Activated CD4-positive, CD25-positive, alpha-beta regulatory T cell treated with anti-CD3 and anti-CD28 coated beads, Interleukin-2, amount 50 U/mL, for 16 hours (primary cell): Measurements from ENCODE around the gene PCGF2.
"Not testable (repeated sequence)": the region's sequence is repeated elsewhere in the genome, so short reads cannot be mapped to it uniquely, and the experiment has no call there.

Experiments
- DNase-seq: peaks from one replicate; pipeline ENCODE4 v3.0.0-alpha.2; 2020; ENCODE audit warnings: low read depth, low spot score

The PCGF2 gene

DNA sequence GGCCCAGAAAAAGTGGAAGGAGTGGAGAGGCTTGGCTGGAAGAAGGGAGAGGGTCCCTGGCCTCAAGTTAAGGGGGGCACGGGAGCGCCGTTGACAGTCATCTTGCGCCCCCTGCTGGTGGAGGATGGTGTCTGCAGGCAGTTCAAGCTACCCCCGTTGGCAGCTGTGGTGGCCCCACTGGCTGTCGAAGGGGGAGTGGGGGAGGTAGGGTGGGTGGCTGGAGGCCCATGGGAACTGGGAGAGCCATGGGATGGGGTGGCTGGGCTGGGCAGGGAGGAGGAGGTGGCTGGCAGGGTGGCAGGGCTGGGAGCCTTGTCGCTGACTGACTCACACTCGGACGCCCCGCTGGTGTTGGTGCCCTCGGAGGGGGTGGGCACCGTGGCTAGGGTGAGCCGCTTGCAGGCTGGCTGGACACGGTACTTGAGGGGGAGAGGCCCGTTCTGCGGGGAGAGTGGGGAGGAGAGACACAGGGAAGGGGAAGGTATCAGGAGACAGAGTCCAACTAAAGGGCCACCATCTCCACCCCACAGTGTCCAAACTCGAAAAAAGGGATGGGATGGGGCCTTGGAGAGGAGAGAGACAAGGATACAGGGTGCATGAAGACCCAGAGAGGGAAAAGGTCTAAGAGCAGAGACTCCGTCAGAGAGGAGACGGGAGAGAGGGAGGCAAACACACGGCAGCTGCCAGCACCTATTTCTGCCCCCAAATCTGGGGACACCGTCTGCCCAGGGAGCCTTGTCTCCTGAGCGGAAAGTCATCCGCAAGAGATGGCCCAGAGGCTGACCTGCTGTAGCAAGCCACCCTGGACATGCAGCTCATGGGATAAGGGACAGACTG lies 12.8 kb downstream of the PCGF2 start:
- peak; percentile 65 for DNase-seq

DNA sequence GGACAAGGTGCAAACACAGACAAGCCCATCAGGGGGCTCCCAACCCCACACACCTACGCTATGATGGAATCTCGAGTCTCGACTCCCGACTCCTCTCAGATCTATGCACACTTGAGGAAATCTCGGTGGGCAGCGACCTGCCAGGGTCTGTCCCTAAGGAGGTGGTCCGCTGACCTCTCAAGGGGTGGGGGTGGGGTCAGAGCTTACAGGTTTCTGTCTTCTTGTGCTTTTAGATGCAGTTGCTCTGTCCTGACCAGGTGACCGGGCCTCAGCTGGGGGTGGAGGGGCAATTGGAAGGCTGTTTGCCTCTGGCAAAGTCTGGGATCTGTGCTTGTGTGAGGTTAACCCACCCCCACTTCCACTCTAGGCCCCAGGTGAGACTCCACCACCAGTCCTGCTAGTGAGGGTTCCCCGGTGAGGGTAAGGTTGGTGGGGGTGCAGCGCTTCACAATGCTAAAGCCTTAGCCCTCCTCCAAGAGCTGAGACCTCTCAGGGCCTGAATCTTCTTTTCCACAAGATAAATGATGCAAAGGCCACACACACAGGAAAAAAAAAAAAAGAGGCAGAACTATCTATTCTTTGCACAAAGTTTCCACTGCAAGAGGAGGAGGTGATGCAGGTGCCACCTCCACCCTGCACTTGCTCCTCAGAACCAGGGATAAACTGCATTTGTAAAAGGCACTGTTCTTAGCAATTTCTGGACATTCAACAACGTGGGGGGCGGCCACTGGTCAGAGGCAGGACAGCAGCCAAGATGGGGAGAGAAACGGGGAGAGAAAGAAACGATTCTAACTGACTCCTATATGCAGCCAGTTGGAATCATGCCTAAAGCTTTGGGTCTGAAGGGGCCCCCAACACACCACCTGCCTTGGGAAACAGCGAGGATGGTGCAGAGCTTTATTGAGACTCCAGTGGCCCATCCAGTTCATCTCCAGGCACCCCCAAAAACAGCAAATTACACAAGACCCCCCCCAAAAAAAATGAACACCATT lies 13.9 kb downstream of the PCGF2 start:
- DNase-seq = no peak

DNA sequence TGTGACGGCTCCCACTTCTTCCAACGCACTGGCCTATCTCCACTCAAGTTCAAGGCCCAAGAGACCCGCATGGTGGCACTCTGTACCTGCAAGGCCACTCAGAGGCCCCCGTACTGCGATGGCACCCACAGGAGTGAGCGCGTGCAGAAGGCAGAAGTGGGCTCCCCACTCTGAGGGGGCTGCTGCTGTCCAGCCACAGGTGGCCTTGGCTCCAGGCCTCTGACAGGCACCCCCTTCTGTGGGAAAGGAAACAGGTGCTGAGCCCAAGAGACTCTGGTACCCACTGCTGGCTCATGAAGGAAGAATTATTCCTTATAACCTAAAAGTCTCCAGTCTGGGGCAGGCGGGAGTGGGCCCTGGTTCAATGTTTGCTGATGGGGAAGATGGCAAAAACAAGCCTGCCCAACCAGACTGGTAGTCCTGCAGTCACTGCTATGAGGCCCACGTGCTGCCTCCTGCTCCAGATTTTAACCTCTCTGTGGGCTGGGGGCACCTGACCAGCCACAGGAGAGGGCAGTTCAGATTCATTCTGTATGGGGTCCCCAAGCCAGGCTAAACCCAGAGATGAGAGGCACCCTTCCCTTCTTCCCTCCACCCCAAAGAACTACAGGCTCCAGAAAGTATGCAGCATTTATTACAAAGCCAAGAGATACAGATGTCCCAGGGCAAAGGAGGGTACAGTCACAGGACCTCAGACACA lies 14.7 kb downstream of the PCGF2 start:
- DNase-seq = no peak

DNA sequence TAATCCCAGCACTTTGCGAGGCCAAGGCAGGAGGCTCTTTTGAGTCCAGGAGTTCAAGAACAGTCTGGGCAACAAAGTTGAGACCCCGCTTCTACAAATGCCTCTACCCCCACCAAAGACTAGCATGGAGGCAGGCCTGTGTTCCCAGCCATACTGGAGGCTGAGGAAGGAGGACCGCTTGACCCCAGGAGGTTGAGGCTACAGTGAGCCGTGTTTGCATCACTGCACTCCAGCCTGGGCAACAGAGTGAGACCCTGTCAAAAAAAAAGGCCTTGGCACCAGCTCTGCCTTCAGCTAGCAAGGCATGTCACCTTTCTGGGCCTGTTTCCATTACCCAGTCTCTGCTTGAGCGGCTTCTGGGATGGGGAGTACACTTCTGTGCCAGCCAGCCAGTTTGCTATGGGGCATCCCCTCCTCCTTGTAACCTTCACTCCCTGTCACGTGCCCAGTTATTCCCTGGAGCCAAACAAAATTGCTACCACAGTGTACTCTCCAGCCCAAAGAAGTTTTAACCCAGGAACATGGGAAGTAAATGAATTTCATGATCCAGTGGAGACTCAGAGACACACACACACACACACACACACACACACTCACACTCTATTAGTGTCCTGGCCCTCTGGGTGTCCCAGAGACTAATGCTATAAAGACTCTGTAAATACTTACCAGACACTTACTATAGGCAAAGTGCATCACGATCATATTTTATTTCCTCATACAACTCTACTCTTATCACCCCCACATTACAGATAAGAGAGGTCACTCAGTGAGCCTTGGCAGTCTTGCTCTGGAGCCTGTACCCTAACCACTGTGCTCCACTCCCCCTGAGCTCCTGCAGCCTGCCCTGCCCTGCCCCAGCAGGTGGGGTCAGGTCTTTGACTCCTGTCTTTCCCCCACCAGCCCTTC lies 15.5 kb downstream of the PCGF2 start:
- DNase-seq = no peak

DNA sequence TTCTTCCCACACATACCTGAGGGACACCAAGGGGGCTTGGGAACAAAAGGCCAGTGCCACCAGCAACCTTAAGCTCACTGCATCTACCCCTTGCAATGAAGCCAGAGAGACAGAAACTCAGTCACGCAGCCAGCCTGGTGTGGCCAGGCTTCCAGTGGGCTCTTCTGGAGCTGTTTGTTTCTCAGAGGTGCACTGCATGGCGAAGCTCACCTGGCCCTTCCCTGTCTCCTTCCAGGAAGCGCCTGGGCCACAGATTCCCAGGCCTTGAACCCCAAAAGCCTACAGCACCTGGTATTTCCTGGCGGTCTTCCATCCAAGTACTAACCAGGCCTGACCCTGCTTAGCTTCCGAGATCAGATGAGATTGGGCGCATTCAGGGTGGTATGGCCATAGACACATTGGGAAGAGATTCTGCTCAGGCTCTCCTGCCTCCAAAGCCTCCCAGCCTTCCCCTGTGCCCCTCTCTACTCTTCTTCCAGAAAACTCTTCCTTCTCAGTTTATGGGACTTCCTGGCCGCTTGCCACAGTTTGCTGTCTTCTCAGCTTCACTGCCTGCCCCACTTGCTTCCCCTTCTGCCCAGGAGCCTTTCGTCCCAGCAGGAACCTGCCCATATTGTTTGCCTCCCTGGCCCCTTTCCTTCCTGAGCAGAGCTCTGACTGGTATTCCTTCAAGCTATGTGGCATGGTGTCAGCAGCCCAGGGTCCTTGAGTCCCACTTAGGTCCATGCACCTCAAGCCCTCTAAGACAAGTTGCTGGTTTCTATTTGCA lies 16.4 kb downstream of the PCGF2 start:
- no peak for DNase-seq

DNA sequence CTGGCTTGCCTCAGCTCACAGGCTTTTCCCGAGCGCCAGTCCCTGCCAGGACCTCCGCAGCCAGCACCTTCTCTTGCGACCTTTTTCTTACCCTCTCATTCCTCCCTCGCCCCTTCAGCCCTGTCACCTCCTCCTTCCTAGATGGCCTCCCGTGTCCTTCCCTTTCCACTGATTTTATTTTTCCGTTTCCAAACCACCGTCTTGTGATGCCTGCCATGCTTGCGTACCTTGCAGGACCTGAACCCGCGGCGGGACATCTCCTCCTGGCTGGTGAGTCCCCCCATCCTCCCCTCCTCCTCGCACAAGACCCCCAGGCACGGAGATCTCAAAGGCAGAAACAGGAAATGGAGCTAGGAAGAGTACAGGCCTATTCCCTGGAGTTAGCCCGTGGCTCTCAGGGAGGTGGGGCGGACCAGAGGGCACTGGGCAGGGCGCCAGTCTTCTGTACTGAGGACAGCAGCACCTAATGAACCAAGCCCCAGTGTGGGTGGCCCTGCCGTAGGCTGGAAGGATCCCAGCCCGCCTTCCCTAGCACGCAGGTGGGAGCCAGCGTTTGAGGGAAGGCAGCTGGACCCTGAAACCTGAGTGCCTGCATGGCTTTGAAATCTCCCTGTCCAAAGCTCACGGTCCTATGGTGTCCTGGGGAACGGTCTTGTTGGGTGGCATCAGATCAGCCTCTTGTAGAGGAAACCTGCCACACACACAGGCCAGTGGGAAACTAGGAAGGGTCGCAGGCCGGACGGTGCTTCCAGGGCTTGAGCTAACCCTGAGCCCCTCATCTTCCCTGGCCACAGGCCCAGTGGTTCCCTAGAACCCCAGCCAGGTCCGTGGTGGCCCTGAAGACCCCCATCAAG lies 17.4 kb downstream of the PCGF2 start:
- no peak for DNase-seq

DNA sequence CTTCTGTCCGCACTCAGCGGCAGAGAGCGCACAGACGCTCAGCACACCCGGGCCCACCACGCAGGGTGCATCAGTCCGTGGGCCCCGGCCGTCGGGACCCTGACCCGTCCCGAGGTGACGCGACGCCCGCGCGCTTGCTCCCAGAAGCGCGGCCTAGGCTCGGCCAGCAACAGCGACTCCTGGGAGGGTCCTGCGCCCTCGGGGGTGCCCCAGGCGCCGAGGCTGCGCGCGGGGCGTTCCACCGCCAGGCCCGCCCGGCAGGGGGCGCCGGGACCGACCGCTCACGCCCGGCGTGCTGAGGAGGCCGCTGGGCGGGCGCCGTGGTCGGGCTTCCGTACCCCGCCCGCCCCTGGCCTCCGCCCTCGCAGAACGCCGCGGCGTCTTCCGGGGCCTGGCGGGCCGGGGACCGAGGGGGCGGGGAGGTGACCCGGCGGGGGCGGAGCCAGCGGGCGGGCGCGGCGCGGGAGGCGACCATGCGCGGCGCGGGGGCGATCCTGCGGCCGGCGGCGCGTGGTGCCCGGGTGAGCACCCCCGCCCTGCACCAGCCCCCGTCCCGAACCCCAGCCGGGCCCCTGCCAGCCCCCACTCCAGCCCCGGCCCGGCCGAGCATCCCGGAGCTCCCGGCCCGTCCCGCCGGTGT lies 18.1 kb downstream of the PCGF2 start, which contains the start of gene CISD3:
TSS of gene CISD3 (plus strand) at position 456 of the 640 bp plus-strand sequence. CDS start at position 474, 18 bp downstream.
- peak; percentile 72 for DNase-seq

DNA sequence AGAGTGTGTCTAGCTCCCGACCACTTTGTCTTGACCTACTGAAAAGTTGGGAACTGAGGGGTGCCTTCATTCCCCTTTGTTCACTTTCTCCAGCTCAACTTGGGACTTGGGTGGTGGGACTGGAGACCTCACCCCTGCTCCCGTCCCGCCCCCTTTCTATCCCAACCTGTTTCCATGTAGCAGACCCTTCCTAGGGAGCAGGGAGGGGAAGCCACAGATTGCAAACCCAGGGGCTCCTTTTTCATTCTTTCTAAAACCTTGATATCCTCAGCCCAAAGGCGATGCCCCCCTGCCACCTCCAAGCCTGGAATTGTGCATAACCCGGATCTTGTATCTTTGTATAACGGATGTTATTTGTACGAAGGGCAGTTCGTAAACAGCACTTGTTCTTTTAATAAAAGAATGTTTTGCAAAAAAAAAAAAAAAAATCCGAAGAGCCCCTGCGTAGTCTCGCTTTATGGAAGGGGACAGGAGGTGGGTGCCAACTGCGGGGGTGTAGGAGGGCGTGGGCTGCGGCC lies 18.7 kb downstream of the PCGF2 start:
- no peak for DNase-seq

DNA sequence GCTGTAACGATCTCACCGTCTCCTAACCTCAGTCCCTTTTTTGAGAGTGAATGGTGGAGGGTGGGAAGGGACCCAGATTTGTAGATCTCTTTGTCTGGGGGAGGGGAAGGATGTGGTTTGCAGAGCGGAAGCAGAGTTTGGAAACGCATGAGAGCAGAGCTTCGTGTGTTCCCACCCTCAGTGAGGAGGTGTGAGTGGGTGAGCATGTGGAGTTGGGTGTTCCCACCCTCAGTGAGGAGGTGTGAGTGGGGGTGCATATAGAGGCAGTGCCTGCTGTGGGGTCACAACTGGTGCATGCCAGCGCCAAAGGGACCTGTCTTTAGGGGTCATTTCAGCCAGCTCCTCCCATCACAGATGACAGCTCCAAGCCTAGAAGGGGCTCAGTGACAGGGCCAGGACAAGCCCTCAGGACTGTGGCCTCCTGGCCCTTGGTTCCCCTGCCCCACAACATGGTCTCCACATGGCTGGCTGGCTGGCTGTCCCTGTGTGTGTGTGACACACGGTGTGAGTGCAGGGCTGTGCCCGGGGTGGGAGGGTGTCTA lies 19.8 kb downstream of the PCGF2 start:
- peak; percentile 51 for DNase-seq

DNA sequence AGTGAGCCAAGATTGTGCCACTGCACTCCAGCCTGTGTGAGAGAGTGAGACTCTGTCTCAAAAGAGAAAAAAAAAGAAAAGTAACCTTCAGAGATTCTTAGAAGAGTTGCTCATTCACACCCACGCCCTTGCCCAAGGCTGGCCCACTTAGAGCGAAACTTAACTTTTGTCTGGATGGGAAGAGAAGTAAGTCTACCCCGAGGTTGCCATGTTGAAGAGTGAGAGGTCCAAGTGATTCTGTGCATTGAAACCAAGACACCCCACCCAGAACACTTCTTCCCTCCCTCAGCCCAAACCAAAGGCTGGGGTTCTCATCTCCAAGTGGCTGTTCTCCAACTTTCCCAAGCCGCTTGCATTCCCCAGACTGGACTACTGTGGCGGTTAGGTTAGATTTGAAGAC lies 20.4 kb downstream of the PCGF2 start:
- DNase-seq = peak; percentile 48

DNA sequence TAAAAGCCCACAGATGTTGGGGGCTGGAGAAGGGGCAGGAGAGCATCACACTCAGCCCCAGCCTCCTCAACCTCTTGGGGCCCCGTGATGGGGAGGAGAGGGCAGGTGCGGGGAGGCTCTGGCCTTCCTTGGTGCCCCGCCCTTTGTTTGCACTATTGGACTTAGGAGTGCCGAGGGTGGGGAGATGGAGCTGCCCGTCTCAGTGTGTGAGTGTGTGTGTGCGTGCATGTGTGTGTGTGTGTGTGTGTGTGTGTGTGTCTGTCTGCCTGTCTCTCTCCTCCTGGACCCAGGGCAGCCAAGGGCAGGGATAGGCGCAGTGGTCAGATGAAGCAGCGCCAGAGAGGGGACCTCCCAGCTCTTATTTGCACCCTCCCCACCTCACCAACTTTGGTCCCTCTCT lies 22.0 kb downstream of the PCGF2 start:
- not testable (repeated sequence) for DNase-seq

DNA sequence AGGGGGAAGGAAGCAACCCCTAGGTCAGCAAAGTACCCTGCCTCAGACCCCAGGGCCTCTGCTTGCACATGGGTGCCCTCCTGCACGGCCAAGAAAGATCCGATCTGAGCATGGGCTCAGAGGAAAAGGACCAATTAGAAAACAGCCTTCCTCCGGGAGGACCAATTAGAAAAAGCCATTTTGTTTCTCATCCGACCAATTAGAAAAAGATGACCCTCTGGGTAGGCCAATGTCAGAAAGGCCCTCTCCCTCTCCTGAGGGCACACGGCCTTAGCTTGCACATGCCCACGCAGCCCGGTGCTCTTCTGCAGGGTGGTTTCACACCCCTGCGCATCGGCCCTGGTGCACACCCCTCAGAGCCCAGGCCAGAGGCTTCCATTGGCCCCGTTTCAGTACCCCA lies 23.1 kb downstream of the PCGF2 start:
- DNase-seq = no peak

DNA sequence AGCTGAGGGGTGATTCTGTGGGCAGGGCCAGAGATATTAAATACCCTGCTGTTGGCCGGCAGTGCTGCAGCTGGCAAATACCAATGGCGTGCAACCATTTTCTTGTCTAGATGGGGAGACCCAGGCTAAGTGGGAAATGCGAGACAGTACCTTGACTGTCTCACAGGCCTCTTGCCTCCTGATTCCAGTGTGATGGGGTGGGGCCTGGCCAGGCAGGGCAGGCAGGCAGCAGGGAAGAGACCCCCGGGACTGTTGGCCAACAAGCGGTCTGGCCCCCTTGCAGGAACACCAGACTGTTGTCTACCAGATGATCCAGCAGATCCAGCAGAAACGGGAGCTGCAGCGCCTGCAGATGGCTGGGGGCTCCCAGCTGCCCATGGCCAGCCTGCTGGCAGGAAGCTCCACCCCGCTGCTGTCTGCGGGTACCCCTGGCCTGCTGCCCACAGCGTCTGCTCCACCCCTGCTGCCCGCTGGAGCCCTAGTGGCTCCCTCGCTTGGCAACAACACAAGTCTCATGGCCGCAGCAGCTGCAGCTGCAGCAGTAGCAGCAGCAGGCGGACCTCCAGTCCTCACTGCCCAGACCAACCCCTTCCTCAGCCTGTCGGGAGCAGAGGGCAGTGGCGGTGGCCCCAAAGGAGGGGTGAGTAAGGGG lies 23.7 kb downstream of the PCGF2 start:
- no peak for DNase-seq

DNA sequence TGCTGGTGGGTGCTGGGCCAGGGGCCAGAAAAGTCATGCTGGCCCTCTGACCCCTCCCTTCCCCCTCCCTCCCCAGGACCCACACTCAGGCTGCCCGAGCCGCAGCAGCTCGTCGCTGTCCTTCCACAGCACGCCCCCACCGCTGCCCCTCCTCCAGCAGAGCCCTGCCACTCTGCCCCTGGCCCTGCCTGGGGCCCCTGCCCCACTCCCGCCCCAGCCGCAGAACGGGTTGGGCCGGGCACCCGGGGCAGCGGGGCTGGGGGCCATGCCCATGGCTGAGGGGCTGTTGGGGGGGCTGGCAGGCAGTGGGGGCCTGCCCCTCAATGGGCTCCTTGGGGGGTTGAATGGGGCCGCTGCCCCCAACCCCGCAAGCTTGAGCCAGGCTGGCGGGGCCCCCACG lies 26.3 kb downstream of the PCGF2 start:
- no peak for DNase-seq

DNA sequence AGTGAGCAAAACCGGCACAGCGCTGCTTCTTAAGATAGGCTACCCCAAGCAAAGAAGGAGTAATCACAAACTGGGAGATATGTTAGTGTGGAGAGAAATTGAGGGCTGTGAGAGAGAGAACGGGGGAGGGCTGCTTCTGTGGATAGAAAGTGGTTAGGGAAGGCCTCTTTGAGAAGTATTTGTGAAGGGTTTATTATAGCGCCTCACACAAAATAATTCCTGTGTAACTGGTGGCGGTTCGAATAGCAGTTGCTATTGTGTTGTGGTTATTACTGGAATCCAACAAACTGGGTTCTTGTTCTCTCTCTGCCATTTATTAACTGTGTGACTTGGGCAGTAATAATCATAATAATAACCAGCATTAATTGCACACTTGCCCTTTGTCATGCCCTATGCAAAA lies 27.2 kb downstream of the PCGF2 start:
- no peak for DNase-seq

DNA sequence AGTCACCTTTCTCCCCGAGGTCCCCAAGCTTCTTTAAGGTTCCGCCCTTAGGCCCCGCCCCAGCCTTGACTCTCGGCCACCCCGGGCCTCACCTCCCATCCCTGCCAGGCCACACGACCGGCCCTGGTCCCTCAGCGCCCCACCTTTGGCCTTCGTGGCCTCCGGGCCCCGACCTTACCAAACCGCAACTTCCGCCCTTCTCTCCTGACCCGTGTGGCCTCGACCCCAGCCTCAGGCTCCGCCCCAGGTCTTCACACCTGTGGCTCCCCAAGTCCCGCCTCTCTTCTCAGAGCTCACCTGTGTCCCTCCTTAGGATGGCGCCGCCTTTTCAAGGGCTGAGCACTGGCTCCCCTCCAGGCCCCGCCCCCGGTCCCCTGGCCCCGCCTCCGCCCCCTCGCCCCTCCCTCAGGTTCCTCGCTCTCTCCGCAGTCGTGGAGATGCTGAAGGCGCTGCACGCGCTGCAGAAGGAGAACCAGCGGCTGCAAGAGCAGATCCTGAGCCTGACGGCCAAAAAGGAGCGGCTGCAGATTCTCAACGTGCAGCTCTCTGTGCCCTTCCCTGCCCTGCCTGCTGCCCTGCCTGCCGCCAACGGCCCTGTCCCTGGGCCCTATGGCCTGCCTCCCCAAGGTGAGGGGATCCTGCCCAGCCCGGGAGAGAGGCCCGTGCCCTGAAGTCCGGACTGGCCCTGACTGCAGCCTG lies 28.0 kb downstream of the PCGF2 start:
- no peak for DNase-seq
